Urothelium cell line (cell line): Measurements from ENCODE around the gene ARHGAP11A.

Source experiments
- DNase-seq: peaks from one replicate; pipeline ENCODE4 v3.0.0; 2011; ENCODE audit warnings: low spot score, mixed read lengths
- FAIRE-seq: peaks from 2 replicates; lab custom pipeline; 2011; peaks lifted over from hg19 to GRCh38; lab: Jason Lieb, UNC

Gene ARHGAP11A

DNA sequence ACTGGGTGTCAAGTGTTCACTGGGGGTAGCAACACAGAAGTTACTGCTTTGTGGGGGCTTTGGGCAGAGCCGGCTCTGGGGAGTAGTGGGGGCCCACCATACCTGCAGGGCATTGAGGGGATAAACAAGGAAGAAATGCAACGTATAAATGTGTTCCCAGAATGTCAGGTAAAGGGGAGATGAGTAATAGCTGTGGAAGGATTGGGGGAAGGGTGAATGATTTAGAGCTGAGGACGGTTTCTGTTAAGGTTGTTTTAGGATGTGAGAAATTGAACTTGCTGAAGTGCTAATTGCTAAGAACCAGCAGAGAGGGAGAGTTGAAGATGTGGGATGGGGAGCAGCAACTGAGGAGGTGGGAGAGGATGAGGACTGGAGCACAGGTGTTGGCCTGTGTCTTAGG is 36.9 kb downstream of the ARHGAP11A start:
- DNase-seq (no peak), FAIRE-seq (no peak)

DNA sequence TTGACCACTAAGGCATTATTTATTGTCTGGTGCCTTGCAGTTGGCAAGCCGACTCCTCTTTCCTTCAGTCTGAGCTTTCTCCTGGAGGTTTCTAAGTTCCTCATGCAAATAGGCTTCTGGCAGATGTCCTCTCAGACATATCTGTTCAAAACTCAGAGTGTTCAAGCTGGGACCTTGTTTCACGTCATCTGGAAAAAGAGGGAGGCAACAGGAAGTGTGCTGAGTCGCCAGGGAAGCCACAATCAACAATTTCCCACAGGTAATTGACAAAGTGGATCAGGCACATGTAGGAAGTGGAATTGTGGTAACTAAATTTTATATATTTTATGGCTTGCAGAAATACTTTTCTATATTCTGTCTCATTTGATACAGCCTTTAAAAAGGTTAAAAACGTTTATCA is 40.8 kb downstream of the ARHGAP11A start:
- no peak for FAIRE-seq
- DNase-seq = no peak

DNA sequence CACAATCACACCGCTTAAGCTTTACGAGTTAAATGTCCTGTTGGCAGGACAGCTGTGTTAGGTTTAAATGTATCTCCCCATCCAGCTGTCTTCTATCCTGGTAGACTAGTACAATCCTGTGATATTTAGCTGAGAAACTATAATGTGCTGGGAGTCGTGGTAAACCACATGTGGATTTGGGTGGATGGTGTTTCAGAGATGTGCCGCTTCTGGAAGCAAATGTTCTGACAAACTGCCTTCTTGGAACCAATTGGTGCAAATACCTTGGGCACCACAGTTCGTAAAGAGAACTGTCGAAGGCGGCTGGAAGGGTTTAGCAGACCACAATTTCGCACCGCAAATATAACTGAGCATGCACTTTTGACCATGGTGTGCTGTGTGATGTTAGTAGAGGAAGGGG is 41.2 kb downstream of the ARHGAP11A start:
- FAIRE-seq (no peak), DNase-seq (no peak)

DNA sequence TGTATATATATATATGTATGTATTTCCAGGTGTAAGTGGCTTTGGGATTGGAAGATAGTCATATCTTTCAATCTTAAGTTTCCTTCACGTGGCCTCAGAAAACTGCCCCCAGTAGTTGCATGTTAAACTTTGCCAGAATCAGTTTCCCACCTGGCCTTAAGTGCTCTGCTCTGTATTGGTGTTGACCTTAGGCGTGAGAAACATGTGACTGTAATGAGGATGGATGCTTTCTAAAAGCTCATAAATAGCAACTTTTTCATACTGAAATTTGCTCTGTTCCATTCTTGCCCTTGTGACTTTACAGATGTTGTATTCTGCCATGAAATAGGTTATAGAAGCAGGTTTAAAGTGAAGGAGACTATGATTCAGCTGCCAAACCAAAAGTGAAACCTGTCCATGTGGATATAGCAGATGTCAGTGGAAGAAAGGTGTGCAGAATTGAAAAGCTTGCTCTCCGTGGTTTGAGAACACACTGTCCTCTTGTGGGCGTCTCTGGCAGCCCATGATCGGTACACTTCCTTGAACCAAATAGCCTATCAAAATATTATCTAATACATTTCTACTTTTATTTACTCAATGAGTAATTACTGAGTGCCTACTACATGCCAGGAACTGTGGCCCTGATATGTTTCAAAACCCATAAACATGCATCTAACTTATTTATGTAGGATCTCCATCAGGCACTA is 42.0 kb downstream of the ARHGAP11A start:
- FAIRE-seq = no peak
- no peak for DNase-seq

DNA sequence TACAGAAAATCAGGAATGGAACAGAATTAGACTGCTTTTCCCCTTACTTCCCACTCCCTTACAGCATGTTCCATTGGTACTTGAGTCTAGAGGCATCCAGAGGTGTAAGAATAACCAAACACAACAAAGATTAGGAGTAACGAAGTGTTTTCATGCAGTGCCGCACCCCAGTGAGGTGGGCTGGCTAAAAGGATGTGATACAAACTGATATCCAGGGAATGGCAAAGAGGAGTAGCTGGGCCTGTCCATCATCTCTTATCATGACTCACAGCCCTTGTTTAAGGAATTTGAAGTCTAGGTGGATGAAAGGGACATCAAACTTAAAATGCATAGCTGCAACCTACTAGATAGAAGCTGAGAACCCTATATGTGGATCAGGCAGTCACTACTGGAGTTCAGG is 42.6 kb downstream of the ARHGAP11A start:
- FAIRE-seq (no peak), DNase-seq (no peak)

- DNase-seq (peak; percentile 14), FAIRE-seq (no peak)
These were observed 44.2 kb downstream of the ARHGAP11A start for GRCh38 chr15:32659340-32660155.

GRCh38 chr15:32663671-32664070 is 48.4 kb downstream of the ARHGAP11A start:
- no peak for DNase-seq

GRCh38 chr15:32664796-32665195 is 49.5 kb downstream of the ARHGAP11A start:
- FAIRE-seq (no peak), DNase-seq (no peak)

More at GRCh38 chr15:32663671-32664070, 48.4 kb downstream of the ARHGAP11A start:
- no peak for FAIRE-seq

DNA sequence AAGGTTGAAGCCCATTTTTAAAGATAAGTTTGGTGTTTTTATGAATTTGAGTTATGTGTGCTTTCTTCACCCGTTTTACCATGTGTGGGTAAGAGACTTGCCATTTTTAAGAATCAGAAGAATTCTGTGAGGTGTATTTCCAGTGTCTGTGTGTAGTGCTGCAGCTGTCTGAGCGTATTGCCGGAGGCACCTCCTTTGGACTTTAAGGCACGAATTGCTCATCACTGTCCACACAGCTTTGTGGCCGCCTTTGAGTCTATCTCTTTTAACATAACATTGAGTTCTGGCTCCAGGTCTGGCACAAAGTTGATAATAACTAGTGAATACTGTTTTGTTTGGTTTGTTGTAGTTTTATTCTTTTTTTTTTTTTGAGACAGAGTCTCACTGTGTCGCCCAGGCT is 52.0 kb downstream of the ARHGAP11A start:
- no peak for FAIRE-seq
- DNase-seq = no peak

GRCh38 chr15:32668942-32669341 is 53.6 kb downstream of the ARHGAP11A start:
- no peak for DNase-seq

DNA sequence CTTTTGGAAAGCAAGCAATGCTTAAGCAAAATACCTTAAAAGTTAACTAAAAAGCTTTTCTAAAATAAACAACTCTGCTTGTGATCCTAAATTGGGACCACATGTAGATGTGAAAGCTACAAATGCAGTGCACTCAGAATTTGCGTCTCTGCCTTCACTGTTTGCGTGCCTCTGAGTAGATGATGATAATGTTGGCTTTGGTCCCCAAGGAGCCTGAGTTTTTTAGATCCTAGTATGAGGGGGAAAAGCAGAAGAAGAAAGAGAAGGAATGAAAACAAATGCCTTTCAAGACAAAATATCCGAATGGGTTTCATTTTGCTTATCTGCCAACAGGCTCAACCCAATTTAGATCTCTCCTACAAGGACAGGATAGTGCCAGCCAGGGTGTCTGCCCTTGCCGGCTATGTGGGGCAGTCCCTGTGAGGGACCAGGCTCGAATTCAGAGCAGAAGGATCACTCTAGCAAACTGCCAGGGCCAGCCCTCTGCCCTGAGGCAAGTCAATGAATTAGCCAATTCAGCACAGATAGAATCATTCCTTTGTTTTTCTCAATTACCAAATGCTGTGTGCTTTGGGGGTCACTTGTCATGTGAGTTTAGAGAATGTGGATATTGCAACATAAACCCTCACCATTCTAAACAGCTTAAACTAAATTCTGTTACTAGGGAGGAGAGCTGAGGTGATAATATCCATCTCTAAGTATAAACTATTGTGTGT is 54.8 kb downstream of the ARHGAP11A start:
- FAIRE-seq (no peak), DNase-seq (no peak)

More at GRCh38 chr15:32668942-32669341, 53.6 kb downstream of the ARHGAP11A start:
- FAIRE-seq = no peak

GRCh38 chr15:32670623-32671022 is 55.3 kb downstream of the ARHGAP11A start:
- FAIRE-seq = no peak
- DNase-seq = no peak

DNA sequence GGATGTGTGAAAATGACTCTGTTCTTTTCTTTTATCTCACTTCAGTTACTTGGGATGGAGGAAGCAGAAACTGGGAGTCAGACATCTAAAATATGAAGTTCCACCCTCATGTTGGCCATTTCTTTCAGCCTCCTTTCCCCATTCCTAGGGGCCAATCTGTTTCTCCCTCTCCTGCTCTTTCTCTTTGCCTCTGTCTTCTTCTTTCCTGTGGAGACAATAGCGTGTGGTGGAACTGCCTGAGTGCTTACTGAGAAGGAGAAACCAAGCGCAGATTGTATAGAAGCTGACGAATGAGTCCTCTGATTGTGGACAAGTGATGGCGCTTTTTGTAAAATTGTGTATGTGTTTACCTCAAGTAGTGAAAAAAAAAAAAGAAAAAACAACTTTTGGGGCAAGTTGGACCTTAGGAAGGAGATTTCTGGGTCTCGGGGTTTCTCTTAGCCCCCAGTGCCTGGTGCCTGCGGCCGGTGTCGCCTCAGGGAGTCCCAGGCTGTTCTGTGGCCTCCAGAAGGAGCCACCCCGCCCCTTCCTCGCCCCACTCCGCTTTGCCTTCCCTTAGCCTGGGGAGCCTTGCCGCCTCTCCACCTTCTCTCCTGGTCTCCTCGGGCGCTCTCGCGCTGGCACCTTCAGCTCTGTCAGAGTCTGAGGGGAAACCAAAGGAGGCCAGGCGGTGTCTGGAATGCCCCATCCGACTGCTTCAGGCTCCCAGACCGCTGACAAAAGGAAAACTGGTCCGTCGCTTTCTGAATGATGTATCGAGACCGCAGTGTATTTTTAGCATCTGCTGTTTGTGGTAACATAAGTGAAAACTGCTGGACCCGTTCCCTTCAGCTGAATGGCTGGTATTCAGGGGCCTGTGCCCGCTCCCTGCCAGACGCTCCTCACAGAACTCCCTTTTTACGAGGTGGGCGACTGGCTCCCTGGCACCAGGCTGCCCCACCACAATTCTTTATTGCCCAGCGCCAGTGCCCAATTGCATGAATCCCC is 56.3 kb downstream of the ARHGAP11A start:
- DNase-seq (no peak), FAIRE-seq (no peak)

DNA sequence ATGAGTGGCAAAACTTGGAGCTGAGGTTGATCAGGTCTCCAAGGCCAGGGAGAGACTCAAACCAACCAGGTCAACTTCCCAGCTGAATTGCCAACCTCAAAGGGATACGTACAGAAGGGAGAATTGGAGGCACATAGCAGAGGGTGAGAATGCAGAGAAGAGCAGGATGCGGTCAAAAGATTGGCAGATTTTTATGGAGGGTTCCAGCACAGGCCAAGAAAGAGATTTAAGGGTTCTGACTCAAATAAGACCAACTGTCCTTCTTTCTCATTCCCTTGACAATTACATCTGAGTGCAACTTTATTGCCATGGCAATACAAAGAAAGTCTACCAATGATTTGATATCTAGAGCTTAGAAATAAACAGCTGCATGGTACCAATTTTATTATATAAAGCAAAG is 59.4 kb downstream of the ARHGAP11A start:
- DNase-seq (no peak), FAIRE-seq (no peak)

- FAIRE-seq (no peak), DNase-seq (no peak)
These were observed 60.2 kb downstream of the ARHGAP11A start for GRCh38 chr15:32675466-32675865.

GRCh38 chr15:32676169-32676568 is 60.9 kb downstream of the ARHGAP11A start:
- no peak for FAIRE-seq
- DNase-seq = no peak

DNA sequence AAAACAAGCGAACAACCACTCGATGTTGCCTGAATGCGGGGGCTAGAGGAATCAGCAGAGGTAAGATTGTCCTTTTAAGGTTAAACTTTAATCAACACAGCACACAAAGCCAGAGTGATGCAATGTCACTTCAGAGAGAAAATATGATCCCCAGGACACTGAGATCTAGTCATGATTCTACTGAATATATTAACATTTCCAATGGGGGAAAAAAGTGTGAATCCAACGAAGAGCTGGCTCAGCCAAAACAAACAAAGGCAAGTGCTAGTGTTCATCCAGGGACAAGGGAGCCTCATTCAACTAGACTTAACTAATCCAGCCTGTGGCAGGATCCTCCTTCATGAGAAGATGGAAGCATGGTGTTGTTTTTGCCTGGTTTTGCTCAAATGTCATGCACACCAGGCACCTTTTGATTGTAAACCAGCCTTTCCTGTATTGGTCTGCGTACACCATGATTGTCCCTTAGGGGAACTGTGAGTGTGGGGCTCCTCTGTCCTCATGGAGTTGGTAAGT is 62.0 kb downstream of the ARHGAP11A start:
- FAIRE-seq (no peak), DNase-seq (no peak)

DNA sequence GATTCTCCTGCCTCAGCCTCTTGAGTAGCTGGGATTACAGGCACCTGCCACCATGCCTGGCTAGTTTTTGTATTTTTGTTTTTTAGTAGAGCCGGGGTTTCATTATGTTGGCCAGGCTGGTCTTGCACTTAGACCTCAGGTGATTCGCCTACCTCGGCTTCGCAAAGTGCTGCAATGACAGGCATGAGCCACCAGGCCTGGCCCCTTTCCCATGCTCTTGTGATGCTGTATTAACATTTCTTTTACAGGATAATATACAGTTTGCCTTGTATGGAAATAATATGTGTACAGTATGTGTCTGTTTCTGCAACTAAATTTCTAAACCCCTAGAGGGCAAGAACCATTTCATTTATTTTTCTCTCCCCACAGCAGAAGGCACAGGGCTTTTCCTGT is 64.0 kb downstream of the ARHGAP11A start:
- FAIRE-seq (no peak), DNase-seq (no peak)

- DNase-seq (peak; percentile 30), FAIRE-seq (no peak)
These were observed 67.3 kb downstream of the ARHGAP11A start for GRCh38 chr15:32682569-32682968.

- FAIRE-seq (no peak), DNase-seq (no peak)
These were observed 67.8 kb downstream of the ARHGAP11A start for GRCh38 chr15:32682977-32683630.
